Measurements from ENCODE around the gene ERFE. TPM values are rescaled to one million over a fixed set of nuclear protein-coding genes. Genes with fewer than 3 reads are reported as not detected.

ERFE gene
- total and polyA plus RNA-seq, 9 of the 15 experiments (the other 6 are each of a cell fraction or from before 2014, with no cell fraction given): 0.55 to 8.2 (median 3.7) TPM

DNA sequence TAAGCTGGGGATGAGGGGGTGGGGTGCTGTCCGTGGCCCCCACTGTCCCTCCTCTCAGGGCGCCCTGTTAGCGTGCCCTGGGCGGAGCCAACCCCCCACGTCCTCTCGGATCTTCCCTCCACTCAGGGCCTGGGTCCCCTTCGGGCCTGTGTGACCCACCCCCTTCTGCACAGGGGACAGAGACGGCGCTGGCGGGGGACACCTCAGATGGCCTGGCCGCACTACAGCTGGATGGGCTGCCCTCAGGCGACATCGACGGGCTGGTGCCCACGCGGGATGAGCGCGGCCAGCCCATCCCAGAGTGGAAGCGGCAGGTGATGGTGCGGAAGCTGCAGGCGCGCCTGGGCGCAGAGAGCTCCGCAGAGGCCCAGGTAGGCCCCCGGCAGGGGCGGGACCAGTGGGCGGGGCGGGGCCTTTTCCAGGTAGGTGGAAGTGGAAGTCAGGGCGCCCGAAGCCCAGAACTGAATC lies 30.2 kb upstream of the ERFE start (continued):
- TF ChIP-seq, protein P1, sequence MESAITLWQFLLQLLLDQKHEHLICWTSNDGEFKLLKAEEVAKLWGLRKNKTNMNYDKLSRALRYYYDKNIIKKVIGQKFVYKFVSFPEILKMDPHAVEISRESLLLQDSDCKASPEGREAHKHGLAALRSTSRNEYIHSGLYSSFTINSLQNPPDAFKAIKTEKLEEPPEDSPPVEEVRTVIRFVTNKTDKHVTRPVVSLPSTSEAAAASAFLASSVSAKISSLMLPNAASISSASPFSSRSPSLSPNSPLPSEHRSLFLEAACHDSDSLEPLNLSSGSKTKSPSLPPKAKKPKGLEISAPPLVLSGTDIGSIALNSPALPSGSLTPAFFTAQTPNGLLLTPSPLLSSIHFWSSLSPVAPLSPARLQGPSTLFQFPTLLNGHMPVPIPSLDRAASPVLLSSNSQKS (CRISPR knock-in tag; IDR thresholded peaks at IDR 0.05): no peak

DNA sequence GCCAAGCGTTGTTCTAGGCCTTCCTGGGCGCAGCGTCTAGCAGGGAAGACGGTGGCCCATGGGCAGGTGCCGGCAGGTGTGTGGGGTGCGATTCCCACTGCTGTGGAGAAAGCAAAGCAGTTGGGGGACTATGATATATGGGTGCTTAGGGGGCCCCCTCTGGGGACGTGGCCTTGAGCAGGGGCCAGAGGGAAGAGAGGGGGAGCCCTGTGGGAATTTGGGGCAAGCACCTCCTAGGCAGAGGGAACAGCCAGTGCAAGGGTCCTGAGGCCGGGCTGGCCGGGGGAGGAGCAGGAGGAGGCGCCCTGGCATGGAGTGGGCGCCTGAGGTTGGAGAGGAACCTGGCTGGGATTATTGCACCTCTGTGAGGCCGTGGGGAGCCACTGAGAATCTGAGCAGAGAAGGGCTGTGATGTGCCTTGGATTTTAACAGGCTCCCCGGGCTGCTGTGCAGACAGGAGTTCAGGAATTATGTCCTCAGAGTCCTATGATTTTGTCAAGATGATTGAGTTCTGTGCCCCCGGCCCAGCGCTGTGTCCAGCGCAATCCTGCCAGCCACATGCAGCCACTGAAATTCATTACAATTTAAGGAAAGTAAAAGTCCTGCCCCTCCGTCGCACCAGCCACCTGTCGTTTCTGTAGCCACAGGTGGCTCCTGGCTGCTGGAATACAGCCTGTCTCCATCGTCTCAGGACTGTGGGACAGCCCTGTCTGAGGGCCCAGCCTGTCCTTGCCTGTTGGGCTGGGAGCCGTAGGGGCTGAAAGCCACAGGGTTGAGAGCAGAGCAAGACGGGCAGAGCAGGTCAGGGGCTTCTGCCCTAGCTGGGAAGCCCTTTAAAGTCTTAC lies 29.4 kb upstream of the ERFE start:
- Histone ChIP-seq H3K36me3 (ENCODE audit: control insufficient read depth, insufficient read depth, low read length) (no peaks in the 10 kb centered on the region), H3K27ac (ENCODE audit: extremely low read depth, low read depth, low read length) (no peak overlapping the region), H3K9ac (ENCODE audit: insufficient read depth in 1 of 2, low read depth in 2 of 2, low read length in 2 of 2) (no peak overlapping the region; a peak in 1 of 4 replicates), H3K4me2 (ENCODE audit: insufficient read depth, low read length) (no peak overlapping the region), H2AFZ (ENCODE audit: low read depth, low read length) (no peak overlapping the region), H3K79me2 (ENCODE audit: control insufficient read depth, insufficient read depth, low read length) (no peaks in the 10 kb centered on the region), H3K27me3 (ENCODE audit: control insufficient read depth in 2 of 2, insufficient read depth in 2 of 2, low read length in 2 of 2) (peaks cover 5 to 49% of the 10 kb centered on the region in 2 experiments; a peak in 4 of 5 replicates), H4K20me1 (replicated peaks; ENCODE audit: control insufficient read depth, insufficient read depth, low read length) (no peaks in the 10 kb centered on the region), H3K9me3 (replicated peaks; ENCODE audit: control insufficient read depth, insufficient read depth, low read depth, low read length) (0 out of 2 replicates have a peak, but pooled peaks cover 2% of the 10 kb centered on the region), H3K9me1 (ENCODE audit: control insufficient read depth, insufficient read depth, low read length) (no peaks in the 10 kb centered on the region), H3K4me1 (replicated peaks in 1 of 2; ENCODE audit: control insufficient read depth in 2 of 2, insufficient read depth in 2 of 2, low read length in 2 of 2) (peaks cover 0 to 56% of the 10 kb centered on the region in 2 experiments; a peak in 3 of 5 replicates), H3K4me3 (no peak overlapping the region)
- no TSS peak for BruUV-seq (replicated peaks)
- ChIA-PET CTCF (ENCODE audit: low intra/inter-chr PET ratio) (no interaction called here), POLR2A (no interaction called here)
- 8% methylated on average over 19 of the region's 22 CpGs for WGBS (ENCODE audit: insufficient coverage, low coverage, missing lambda C conversion rate)
- in situ Hi-C loops (cut with MboI) (no loop called here), intact Hi-C loops (cut with micrococcal nuclease) (loop anchor here (10.0 kb wide), 1 partner anchor 275 kb away; the partner anchor contains the start of gene RAMP1)
- ATAC-seq (no peak), FAIRE-seq (no peak), DNase-seq (ENCODE audit: extremely low read depth in 1 of 4, low spot score in 3 of 4) (no peak)
- TF ChIP-seq JUND (IDR thresholded peaks at IDR 0.05; ENCODE audit: borderline replicate concordance, low read depth, low read length) (no peak), JUND (tag; IDR thresholded peaks at IDR 0.05; ENCODE audit: borderline replicate concordance, low read depth, low read length) (no peak), SLC30A9 (CRISPR knock-in tag; IDR thresholded peaks at IDR 0.05) (no peak), FIP1L1 (IDR thresholded peaks at IDR 0.05; ENCODE audit: low read depth, low read length, poor library complexity, severe bottlenecking) (no peak), SP1 (CRISPR knock-in tag; IDR thresholded peaks at IDR 0.05) (no peak), MCM3 (IDR thresholded peaks at IDR 0.05) (no peak), ASH1L (IDR thresholded peaks at IDR 0.05; ENCODE audit: borderline replicate concordance, low read depth, partially characterized antibody) (no peak), STAG1 (CRISPR knock-in tag; IDR thresholded peaks at IDR 0.05; ENCODE audit: borderline replicate concordance) (no peak), GABPB1 (CRISPR knock-in tag; IDR thresholded peaks at IDR 0.05) (no peak), ZNF324 (CRISPR knock-in tag; IDR thresholded peaks at IDR 0.05) (no peak), ZNF79 (CRISPR knock-in tag; IDR thresholded peaks at IDR 0.05; ENCODE audit: low read depth) (no peak), MYBL2 (IDR thresholded peaks at IDR 0.05; ENCODE audit: low read depth) (no peak), MYBL2 (CRISPR knock-in tag; IDR thresholded peaks at IDR 0.05; ENCODE audit: borderline replicate concordance) (no peak), ZNF431 (CRISPR knock-in tag; IDR thresholded peaks at IDR 0.05) (no peak), SMARCB1 (IDR thresholded peaks at IDR 0.05; ENCODE audit: insufficient read length, low read depth) (no peak), ZNF124 (CRISPR knock-in tag; IDR thresholded peaks at IDR 0.05) (no peak)
- TF ChIP-seq, protein P2, sequence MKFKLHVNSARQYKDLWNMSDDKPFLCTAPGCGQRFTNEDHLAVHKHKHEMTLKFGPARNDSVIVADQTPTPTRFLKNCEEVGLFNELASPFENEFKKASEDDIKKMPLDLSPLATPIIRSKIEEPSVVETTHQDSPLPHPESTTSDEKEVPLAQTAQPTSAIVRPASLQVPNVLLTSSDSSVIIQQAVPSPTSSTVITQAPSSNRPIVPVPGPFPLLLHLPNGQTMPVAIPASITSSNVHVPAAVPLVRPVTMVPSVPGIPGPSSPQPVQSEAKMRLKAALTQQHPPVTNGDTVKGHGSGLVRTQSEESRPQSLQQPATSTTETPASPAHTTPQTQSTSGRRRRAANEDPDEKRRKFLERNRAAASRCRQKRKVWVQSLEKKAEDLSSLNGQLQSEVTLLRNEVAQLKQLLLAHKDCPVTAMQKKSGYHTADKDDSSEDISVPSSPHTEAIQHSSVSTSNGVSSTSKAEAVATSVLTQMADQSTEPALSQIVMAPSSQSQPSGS (CRISPR knock-in tag; IDR thresholded peaks at IDR 0.05): no peak

Data from K562 (cell line).